Measurements from ENCODE around the gene CHID1.

The CHID1 gene

GRCh38 chr11:855330-855674 lies 55.3 kb downstream of the CHID1 start:
- no peak for DNase-seq (ENCODE audit: low spot score)
- no peaks in the 10 kb centered on the region for H3K36me3 Mint-ChIP-seq (ENCODE audit: low read depth)
- H3K4me3 Mint-ChIP-seq, result no peak overlapping the region
- no peaks in the 10 kb centered on the region for H3K4me1 Mint-ChIP-seq (ENCODE audit: low read depth)
- H3K9me3 Mint-ChIP-seq, result no peaks in the 10 kb centered on the region
- H3K27me3 Mint-ChIP-seq (ENCODE audit: low read depth), result no peaks in the 10 kb centered on the region
- no peak overlapping the region for H3K27ac Mint-ChIP-seq

GRCh38 chr11:854601-855329 lies 55.8 kb downstream of the CHID1 start:
- Mint-ChIP-seq H3K36me3 (ENCODE audit: low read depth) (no peaks in the 10 kb centered on the region), H3K4me3 (no peak overlapping the region), H3K27ac (no peak overlapping the region), H3K27me3 (ENCODE audit: low read depth) (no peaks in the 10 kb centered on the region), H3K4me1 (ENCODE audit: low read depth) (no peaks in the 10 kb centered on the region), H3K9me3 (no peaks in the 10 kb centered on the region)
- no peak for DNase-seq (ENCODE audit: low spot score)

- peaks cover 3% of the 10 kb centered on the region for H3K27me3 Mint-ChIP-seq (ENCODE audit: low read depth)
- no peak overlapping the region for H3K4me3 Mint-ChIP-seq
- H3K9me3 Mint-ChIP-seq, result no peaks in the 10 kb centered on the region
- no peaks in the 10 kb centered on the region for H3K36me3 Mint-ChIP-seq (ENCODE audit: low read depth)
- no peaks in the 10 kb centered on the region for H3K4me1 Mint-ChIP-seq (ENCODE audit: low read depth)
- H3K27ac Mint-ChIP-seq, result no peak overlapping the region
- no peak for DNase-seq (ENCODE audit: low spot score)
Measured at GRCh38 chr11:853682-854448, 56.7 kb downstream of the CHID1 start.

- H3K4me3 Mint-ChIP-seq, result no peak overlapping the region
- no peaks in the 10 kb centered on the region for H3K4me1 Mint-ChIP-seq (ENCODE audit: low read depth)
- no peak overlapping the region for H3K27ac Mint-ChIP-seq
- no peak for DNase-seq (ENCODE audit: low spot score)
- H3K9me3 Mint-ChIP-seq, result no peaks in the 10 kb centered on the region
- H3K36me3 Mint-ChIP-seq (ENCODE audit: low read depth), result no peaks in the 10 kb centered on the region
- peaks cover 8% of the 10 kb centered on the region for H3K27me3 Mint-ChIP-seq (ENCODE audit: low read depth)
Measured at GRCh38 chr11:852762-853161, 57.8 kb downstream of the CHID1 start.

GRCh38 chr11:850775-851763 lies 59.5 kb downstream of the CHID1 start:
- H3K9me3 Mint-ChIP-seq, result no peaks in the 10 kb centered on the region
- H3K4me1 Mint-ChIP-seq (ENCODE audit: low read depth), result no peaks in the 10 kb centered on the region
- no peak overlapping the region for H3K27ac Mint-ChIP-seq
- H3K36me3 Mint-ChIP-seq (ENCODE audit: low read depth), result no peaks in the 10 kb centered on the region
- H3K4me3 Mint-ChIP-seq, result no peak overlapping the region
- H3K27me3 Mint-ChIP-seq (ENCODE audit: low read depth), result peaks cover 8% of the 10 kb centered on the region
- DNase-seq (ENCODE audit: low spot score), result no peak

- no peak overlapping the region for H3K4me3 Mint-ChIP-seq
- H3K9me3 Mint-ChIP-seq, result no peaks in the 10 kb centered on the region
- peaks cover 8% of the 10 kb centered on the region for H3K27me3 Mint-ChIP-seq (ENCODE audit: low read depth)
- DNase-seq (ENCODE audit: low spot score), result no peak
- H3K4me1 Mint-ChIP-seq (ENCODE audit: low read depth), result no peaks in the 10 kb centered on the region
- no peak overlapping the region for H3K27ac Mint-ChIP-seq
- no peaks in the 10 kb centered on the region for H3K36me3 Mint-ChIP-seq (ENCODE audit: low read depth)
Measured at GRCh38 chr11:849951-850774, 60.4 kb downstream of the CHID1 start.

GRCh38 chr11:849104-849824 lies 61.3 kb downstream of the CHID1 start:
- DNase-seq (ENCODE audit: low spot score), result no peak
- H3K27ac Mint-ChIP-seq, result no peak overlapping the region
- H3K9me3 Mint-ChIP-seq, result no peaks in the 10 kb centered on the region
- no peaks in the 10 kb centered on the region for H3K36me3 Mint-ChIP-seq (ENCODE audit: low read depth)
- H3K4me1 Mint-ChIP-seq (ENCODE audit: low read depth), result no peaks in the 10 kb centered on the region
- peak overlapping the region; percentile 64 for H3K4me3 Mint-ChIP-seq
- peaks cover 8% of the 10 kb centered on the region for H3K27me3 Mint-ChIP-seq (ENCODE audit: low read depth)

GRCh38 chr11:848380-848931 lies 62.2 kb downstream of the CHID1 start:
- Mint-ChIP-seq H3K36me3 (ENCODE audit: low read depth) (no peaks in the 10 kb centered on the region), H3K4me1 (ENCODE audit: low read depth) (peaks cover 4% of the 10 kb centered on the region), H3K4me3 (peak overlapping the region; percentile 55), H3K27me3 (ENCODE audit: low read depth) (peaks cover 8% of the 10 kb centered on the region), H3K27ac (no peak overlapping the region), H3K9me3 (no peaks in the 10 kb centered on the region)
- peak; percentile 52 for DNase-seq (ENCODE audit: low spot score)

- peaks cover 4% of the 10 kb centered on the region for H3K4me1 Mint-ChIP-seq (ENCODE audit: low read depth)
- H3K36me3 Mint-ChIP-seq (ENCODE audit: low read depth), result no peaks in the 10 kb centered on the region
- no peaks in the 10 kb centered on the region for H3K9me3 Mint-ChIP-seq
- H3K27ac Mint-ChIP-seq, result no peak overlapping the region
- H3K4me3 Mint-ChIP-seq, result no peak overlapping the region
- no peak for DNase-seq (ENCODE audit: low spot score)
- H3K27me3 Mint-ChIP-seq (ENCODE audit: low read depth), result peaks cover 8% of the 10 kb centered on the region
Measured at GRCh38 chr11:847876-848275, 62.7 kb downstream of the CHID1 start.

GRCh38 chr11:846496-847098 lies 64.0 kb downstream of the CHID1 start:
- peaks cover 8% of the 10 kb centered on the region for H3K27me3 Mint-ChIP-seq (ENCODE audit: low read depth)
- peaks cover 4% of the 10 kb centered on the region for H3K4me1 Mint-ChIP-seq (ENCODE audit: low read depth)
- no peaks in the 10 kb centered on the region for H3K36me3 Mint-ChIP-seq (ENCODE audit: low read depth)
- H3K9me3 Mint-ChIP-seq, result no peaks in the 10 kb centered on the region
- no peak overlapping the region for H3K27ac Mint-ChIP-seq
- H3K4me3 Mint-ChIP-seq, result no peak overlapping the region
- no peak for DNase-seq (ENCODE audit: low spot score)

- Mint-ChIP-seq H3K27me3 (ENCODE audit: low read depth) (peaks cover 8% of the 10 kb centered on the region), H3K4me3 (no peak overlapping the region), H3K27ac (no peak overlapping the region), H3K4me1 (ENCODE audit: low read depth) (peaks cover 4% of the 10 kb centered on the region), H3K9me3 (no peaks in the 10 kb centered on the region), H3K36me3 (ENCODE audit: low read depth) (no peaks in the 10 kb centered on the region)
- no peak for DNase-seq (ENCODE audit: low spot score)
Measured at GRCh38 chr11:845872-846495, 64.6 kb downstream of the CHID1 start.

Measured in T-helper 2 cell treated with Interferon-gamma antibody and Interleukin-4, amounts not matched to agents 5 μg/mL and 100 μg/mL, for 36 hours (primary cell).